PC-9 (cell line): ENCODE data around the gene WNT7A.

Experiments used
- CTCF ChIP-seq: fragments of 200-600 bp; sonication (generic); conservative IDR thresholded peaks from 2 replicates; pipeline ENCODE4 v1.6.1; 2017; ENCODE audit warnings: mixed run types, antibody characterized with exemption, mild to moderate bottlenecking, moderate library complexity
- EZH2 ChIP-seq: fragments of 200-600 bp; sonication (generic); IDR thresholded peaks from 2 replicates; pipeline ENCODE4 v1.8.0; 2017; ENCODE audit warnings: antibody characterized with exemption, low read depth

- no peak for TF ChIP-seq EZH2
- no peak for TF ChIP-seq CTCF
Measured at GRCh38 chr3:13824521-13825310, 55.2 kb downstream of the WNT7A start.
